ENCODE data around the gene USP54. TPM values are rescaled to one million over a fixed set of nuclear protein-coding genes. Genes with fewer than 3 reads are reported as not detected.
A peak's percentile ranks its signal among the peaks of the same experiment; 100 is the strongest.

USP54 gene
- total and polyA plus RNA-seq, 9 of the 15 experiments (the other 6 are each of a cell fraction or from before 2014, with no cell fraction given): 3.8 to 40.1 (median 16.9) TPM

- TF ChIP-seq ZNF77 (CRISPR knock-in tag; IDR thresholded peaks at IDR 0.05): no peak
- peak; percentile 9 for TF ChIP-seq CCNT2 (IDR thresholded peaks at IDR 0.05; ENCODE audit: borderline replicate concordance, extremely low read depth, insufficient read length, low read depth, low read length)
- TF ChIP-seq ZNF589 (CRISPR knock-in tag; IDR thresholded peaks at IDR 0.05; ENCODE audit: low read depth): no peak
- no peak for TF ChIP-seq GATA2 (CRISPR knock-in tag; IDR thresholded peaks at IDR 0.05)
- no peak for TF ChIP-seq ZNF134 (CRISPR knock-in tag; conservative IDR thresholded peaks at IDR 0.05)
- TF ChIP-seq ZKSCAN1 (IDR thresholded peaks at IDR 0.05; ENCODE audit: low read depth, low read length): peak; percentile 65
- no peak for TF ChIP-seq CBX8 (IDR thresholded peaks at IDR 0.05; ENCODE audit: borderline replicate concordance, extremely low read depth, low read depth, low read length, poor library complexity, severe bottlenecking)
- TF ChIP-seq ZNF239 (CRISPR knock-in tag; IDR thresholded peaks at IDR 0.05): no peak
- TF ChIP-seq ZNF766 (CRISPR knock-in tag; conservative IDR thresholded peaks at IDR 0.05): no peak; the same call in 1 of the 2 replicates
- TF ChIP-seq CTBP1 (IDR thresholded peaks at IDR 0.05; ENCODE audit: borderline replicate concordance): no peak
- no peak for TF ChIP-seq PATZ1 (CRISPR knock-in tag; IDR thresholded peaks at IDR 0.05; ENCODE audit: borderline replicate concordance)
- TF ChIP-seq CREB3L1 (IDR thresholded peaks at IDR 0.05; ENCODE audit: borderline replicate concordance, low read depth): peak; percentile 18; the same call in 1 of the 2 replicates
- TF ChIP-seq NFIX (CRISPR knock-in tag; IDR thresholded peaks at IDR 0.05; ENCODE audit: low read depth): no peak
- no peak for TF ChIP-seq DEAF1 (CRISPR knock-in tag; IDR thresholded peaks at IDR 0.05)
- TF ChIP-seq L3MBTL2 (IDR thresholded peaks at IDR 0.05): no peak
- TF ChIP-seq KDM1A (IDR thresholded peaks at IDR 0.05): no peak
- no peak for TF ChIP-seq MBD2 (IDR thresholded peaks at IDR 0.05; ENCODE audit: borderline replicate concordance, low read depth)
- no peak for TF ChIP-seq ZNF217 (CRISPR knock-in tag; IDR thresholded peaks at IDR 0.05)
- peak; percentile 74; the same call in 1 of the 2 replicates for TF ChIP-seq HDGF (IDR thresholded peaks at IDR 0.05)
- no peak for TF ChIP-seq BCL6 (CRISPR knock-in tag; IDR thresholded peaks at IDR 0.05)
- no peak for TF ChIP-seq RBM15 (IDR thresholded peaks at IDR 0.05; ENCODE audit: insufficient read depth, low read length)
- TF ChIP-seq OTX1 (CRISPR knock-in tag; IDR thresholded peaks at IDR 0.05): no peak
- TF ChIP-seq FOSL1 (tag; conservative IDR thresholded peaks at IDR 0.05): no peak; the same call in 1 of the 2 replicates
- no peak for TF ChIP-seq PRMT5 (CRISPR knock-in tag; IDR thresholded peaks at IDR 0.05)
- peak; percentile 4; the same call in 1 of the 2 replicates for TF ChIP-seq RFX1 (IDR thresholded peaks at IDR 0.05)
Measured at GRCh38 chr10:73495884-73496674, 95.1 kb downstream of the USP54 start, which contains the start of gene PPP3CB (continued).

All from K562 (cell line).